GM12872 (cell line): ENCODE results near the gene ZC3H4.

ENCODE experiments used
- CTCF ChIP-seq: IDR thresholded peaks from 3 replicates; pipeline ENCODE4 v1.5.1; 2011; ENCODE audit warnings: low read depth, mild to moderate bottlenecking, low read length, moderate library complexity; ENCODE audit not compliant: insufficient read depth

The ZC3H4 gene

GRCh38 chr19:47102346-47103060, 11.1 kb downstream of the ZC3H4 start:
- TF ChIP-seq CTCF, result no peak

- no peak for TF ChIP-seq CTCF
These were observed 13.3 kb downstream of the ZC3H4 start for GRCh38 chr19:47100290-47100689.

GRCh38 chr19:47099576-47100050, 14.0 kb downstream of the ZC3H4 start:
- TF ChIP-seq CTCF, result no peak

GRCh38 chr19:47098608-47099007, 15.0 kb downstream of the ZC3H4 start:
- TF ChIP-seq CTCF, result no peak

- no peak for TF ChIP-seq CTCF
These were observed 16.0 kb downstream of the ZC3H4 start for GRCh38 chr19:47097396-47098201.

GRCh38 chr19:47096721-47097120, 16.9 kb downstream of the ZC3H4 start:
- TF ChIP-seq CTCF, result no peak

- no peak for TF ChIP-seq CTCF
These were observed 17.4 kb downstream of the ZC3H4 start for GRCh38 chr19:47096100-47096704.
